IgD-negative memory B cell (primary cell): Measurements from ENCODE around the gene WBP2. TPM values are rescaled to one million over a fixed set of nuclear protein-coding genes. Genes with fewer than 3 reads are reported as not detected.
"Not testable (repeated sequence)": the region's sequence is repeated elsewhere in the genome, so short reads cannot be mapped to it uniquely, and the experiment has no call there.

ENCODE experiments used
- H3K27ac Mint-ChIP-seq, 3 donors: one replicate each; pipeline ENCODE4 v1.8.0; 2020 to 2022; ENCODE audit warnings: mild to moderate bottlenecking in 3 of 3, mixed read lengths in 3 of 3, moderate library complexity in 1 of 3
- H3K27me3 Mint-ChIP-seq: one replicate; pipeline ENCODE4 v1.8.0; 2021; ENCODE audit warnings: mixed read lengths
- H3K36me3 Mint-ChIP-seq: one replicate; pipeline ENCODE4 v1.8.0; 2020; ENCODE audit warnings: mild to moderate bottlenecking, mixed read lengths
- H3K4me1 Mint-ChIP-seq, 3 donors: one replicate each; pipeline ENCODE4 v1.8.0; 2020 to 2022; ENCODE audit warnings: mixed read lengths in 3 of 3, mild to moderate bottlenecking in 1 of 3
- H3K4me3 Mint-ChIP-seq, 4 donors: one replicate each; pipeline ENCODE4 v1.8.0; 2020 to 2022; ENCODE audit warnings: mild to moderate bottlenecking in 4 of 4, mixed read lengths in 4 of 4, moderate library complexity in 3 of 4
- H3K9me3 Mint-ChIP-seq, 3 donors: one replicate each; pipeline ENCODE4 v1.8.0; 2020 to 2021; ENCODE audit warnings: mixed read lengths in 3 of 3, mild to moderate bottlenecking in 1 of 3
- polyA plus RNA-seq: library from polyadenylated mRNA; unstranded; fragments of 300-500 nt; fragmentation: Illumina TruSeq; gene quantifications from one replicate; pipeline ENCODE4 v1.2.3, GENCODE V29; 2021

Gene WBP2
- polyA plus RNA-seq, 1 donor from 2014 or later, result 131 TPM

- H3K27me3 Mint-ChIP-seq, result no peaks in the 10 kb centered on the region
- H3K9me3 Mint-ChIP-seq, result no peaks in the 10 kb centered on the region
- no peaks in the 10 kb centered on the region for H3K36me3 Mint-ChIP-seq
- H3K4me1 Mint-ChIP-seq, result peaks cover 12 to 21% (median 14%) of the 10 kb centered on the region in 3 donors
- peak overlapping the region in 1 of 4 donors; percentile 79 for H3K4me3 Mint-ChIP-seq
- peak overlapping the region in 2 of 3 donors; percentile 50 to 53 for H3K27ac Mint-ChIP-seq
Observed at GRCh38 chr17:75893305-75894048, 38.3 kb upstream of the WBP2 start.

GRCh38 chr17:75892556-75893224, 37.6 kb upstream of the WBP2 start:
- Mint-ChIP-seq H3K4me1 (peaks cover 12 to 21% (median 14%) of the 10 kb centered on the region in 3 donors), H3K36me3 (no peaks in the 10 kb centered on the region), H3K9me3 (no peaks in the 10 kb centered on the region), H3K4me3 (no peak overlapping the region), H3K27me3 (no peaks in the 10 kb centered on the region), H3K27ac (peak overlapping the region in 1 of 3 donors; percentile 53)

- no peaks in the 10 kb centered on the region for H3K9me3 Mint-ChIP-seq
- no peak overlapping the region for H3K4me3 Mint-ChIP-seq
- peak overlapping the region in 1 of 3 donors; percentile 23 for H3K27ac Mint-ChIP-seq
- H3K4me1 Mint-ChIP-seq, result peaks cover 10 to 17% (median 12%) of the 10 kb centered on the region in 3 donors
- no peaks in the 10 kb centered on the region for H3K36me3 Mint-ChIP-seq
- no peaks in the 10 kb centered on the region for H3K27me3 Mint-ChIP-seq
Observed at GRCh38 chr17:75891605-75892555, 36.7 kb upstream of the WBP2 start.

GRCh38 chr17:75891022-75891604, 36.0 kb upstream of the WBP2 start:
- Mint-ChIP-seq H3K27me3 (no peaks in the 10 kb centered on the region), H3K4me3 (no peak overlapping the region), H3K36me3 (no peaks in the 10 kb centered on the region), H3K4me1 (peaks cover 10 to 17% (median 12%) of the 10 kb centered on the region in 3 donors), H3K27ac (no peak overlapping the region), H3K9me3 (no peaks in the 10 kb centered on the region)

- Mint-ChIP-seq H3K9me3 (no peaks in the 10 kb centered on the region), H3K27me3 (no peaks in the 10 kb centered on the region), H3K4me3 (peak overlapping the region in 1 of 4 donors; percentile 45), H3K27ac (no peak overlapping the region), H3K4me1 (peaks cover 2 to 6% (median 4%) of the 10 kb centered on the region in 3 donors), H3K36me3 (peaks cover 1% of the 10 kb centered on the region)
Observed at GRCh38 chr17:75889454-75889853, 34.3 kb upstream of the WBP2 start.

GRCh38 chr17:75888484-75888883, 33.3 kb upstream of the WBP2 start:
- H3K27ac Mint-ChIP-seq, result peak overlapping the region in 1 of 3 donors; percentile 12
- no peaks in the 10 kb centered on the region for H3K9me3 Mint-ChIP-seq
- H3K36me3 Mint-ChIP-seq, result peaks cover 1% of the 10 kb centered on the region
- no peak overlapping the region for H3K4me3 Mint-ChIP-seq
- H3K27me3 Mint-ChIP-seq, result no peaks in the 10 kb centered on the region
- H3K4me1 Mint-ChIP-seq, result no peaks in the 10 kb centered on the region

GRCh38 chr17:75885860-75886259, 30.7 kb upstream of the WBP2 start:
- H3K27me3 Mint-ChIP-seq, H3K4me3 Mint-ChIP-seq, H3K9me3 Mint-ChIP-seq, H3K36me3 Mint-ChIP-seq, H3K4me1 Mint-ChIP-seq: not testable (repeated sequence)
- H3K27ac Mint-ChIP-seq, result peak overlapping the region in 1 of 3 donors; percentile 65

GRCh38 chr17:75885431-75885830, 30.3 kb upstream of the WBP2 start:
- H3K9me3 Mint-ChIP-seq, result no peaks in the 10 kb centered on the region
- no peaks in the 10 kb centered on the region for H3K4me1 Mint-ChIP-seq
- H3K4me3 Mint-ChIP-seq, result no peak overlapping the region
- no peaks in the 10 kb centered on the region for H3K27me3 Mint-ChIP-seq
- peak overlapping the region in 1 of 3 donors; percentile 65 for H3K27ac Mint-ChIP-seq
- peaks cover 1% of the 10 kb centered on the region for H3K36me3 Mint-ChIP-seq

GRCh38 chr17:75881678-75882454, 26.7 kb upstream of the WBP2 start:
- no peaks in the 10 kb centered on the region for H3K9me3 Mint-ChIP-seq
- no peak overlapping the region for H3K27ac Mint-ChIP-seq
- peaks cover 1% of the 10 kb centered on the region for H3K36me3 Mint-ChIP-seq
- peaks cover 5% of the 10 kb centered on the region for H3K27me3 Mint-ChIP-seq
- peak overlapping the region in 1 of 4 donors; percentile 9 for H3K4me3 Mint-ChIP-seq
- H3K4me1 Mint-ChIP-seq, result peaks cover 2 to 8% (median 3%) of the 10 kb centered on the region in 3 donors

- Mint-ChIP-seq H3K9me3 (no peaks in the 10 kb centered on the region), H3K27me3 (peaks cover 5% of the 10 kb centered on the region), H3K36me3 (no peaks in the 10 kb centered on the region), H3K4me3 (peak overlapping the region in 1 of 4 donors; percentile 41), H3K4me1 (peaks cover 11 to 19% (median 14%) of the 10 kb centered on the region in 3 donors), H3K27ac (no peak overlapping the region)
Observed at GRCh38 chr17:75880266-75880665, 25.1 kb upstream of the WBP2 start.

GRCh38 chr17:75878174-75878998, 23.3 kb upstream of the WBP2 start, which contains the start of gene TRIM47:
TRIM47 (minus strand) TSS chr17:75878581; CDS start chr17:75878548, 33 bp downstream.
- H3K36me3 Mint-ChIP-seq, result no peaks in the 10 kb centered on the region
- H3K4me1 Mint-ChIP-seq, result peaks cover 11 to 19% (median 14%) of the 10 kb centered on the region in 3 donors
- peaks cover 5% of the 10 kb centered on the region for H3K27me3 Mint-ChIP-seq
- peak within 1 kb of the TSS; percentile 87 to 95 (median 93) for H3K4me3 Mint-ChIP-seq
- no peaks in the 10 kb centered on the region for H3K9me3 Mint-ChIP-seq
- H3K27ac Mint-ChIP-seq, result peak within 1 kb of the TSS; percentile 87 to 92 (median 89)

GRCh38 chr17:75877752-75878173, 22.6 kb upstream of the WBP2 start:
- Mint-ChIP-seq H3K9me3 (no peaks in the 10 kb centered on the region), H3K4me1 (peaks cover 11 to 19% (median 14%) of the 10 kb centered on the region in 3 donors), H3K4me3 (peak overlapping the region; percentile 87 to 94 (median 93)), H3K36me3 (no peaks in the 10 kb centered on the region), H3K27me3 (peaks cover 5% of the 10 kb centered on the region), H3K27ac (peak overlapping the region; percentile 80 to 92 (median 89))
